Measurements from ENCODE around the gene PRELID1.

DNA sequence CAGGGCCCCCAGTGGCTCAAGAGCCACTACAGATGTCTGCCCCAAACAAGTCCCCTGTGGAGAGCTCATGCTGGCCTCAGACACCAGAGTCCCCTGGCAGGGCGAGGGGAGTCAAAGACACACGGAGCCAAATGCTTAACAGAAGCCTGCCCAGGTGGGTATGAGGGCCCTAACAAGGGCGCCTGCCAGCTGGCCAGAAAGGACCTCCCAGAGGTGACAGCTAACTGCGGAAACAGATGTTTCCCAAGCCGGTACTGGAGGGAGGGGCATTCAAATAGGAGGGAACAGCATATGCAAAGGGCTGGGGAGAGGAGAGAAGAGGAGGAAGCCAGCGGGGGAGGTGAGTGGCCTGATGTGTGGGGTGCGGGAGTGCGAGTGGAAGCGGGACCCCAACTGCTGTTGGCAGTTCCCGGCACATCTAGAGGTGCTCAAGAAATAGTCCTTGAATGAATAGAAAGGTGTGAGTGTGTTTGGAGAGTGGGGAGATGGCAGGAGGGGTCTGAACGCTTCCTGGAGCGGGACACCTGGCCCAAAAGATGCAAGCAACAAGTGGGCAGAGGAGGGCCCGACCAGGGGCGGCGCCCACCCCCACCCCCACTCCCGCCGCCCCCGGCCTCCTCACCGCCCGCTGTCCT lies 7.3 kb downstream of the PRELID1 start:
- TF ChIP-seq CTBP1 (IDR thresholded peaks at IDR 0.05; ENCODE audit: borderline replicate concordance) (no peak), ZNF384 (IDR thresholded peaks at IDR 0.05) (no peak), TARDBP (IDR thresholded peaks at IDR 0.05) (no peak), FOXA1 (IDR thresholded peaks at IDR 0.05) (no peak), ELF4 (IDR thresholded peaks at IDR 0.05) (no peak), NFRKB (IDR thresholded peaks at IDR 0.05) (no peak), SP1 (IDR thresholded peaks at IDR 0.05) (no peak), ARNT (IDR thresholded peaks at IDR 0.05) (no peak), HDGF (IDR thresholded peaks at IDR 0.05; ENCODE audit: borderline replicate concordance) (no peak), SUZ12 (IDR thresholded peaks at IDR 0.05) (no peak), BHLHE40 (IDR thresholded peaks at IDR 0.05; ENCODE audit: borderline replicate concordance) (no peak), LEF1 (IDR thresholded peaks at IDR 0.05; ENCODE audit: borderline replicate concordance) (no peak)
- TF ChIP-seq, protein P1, sequence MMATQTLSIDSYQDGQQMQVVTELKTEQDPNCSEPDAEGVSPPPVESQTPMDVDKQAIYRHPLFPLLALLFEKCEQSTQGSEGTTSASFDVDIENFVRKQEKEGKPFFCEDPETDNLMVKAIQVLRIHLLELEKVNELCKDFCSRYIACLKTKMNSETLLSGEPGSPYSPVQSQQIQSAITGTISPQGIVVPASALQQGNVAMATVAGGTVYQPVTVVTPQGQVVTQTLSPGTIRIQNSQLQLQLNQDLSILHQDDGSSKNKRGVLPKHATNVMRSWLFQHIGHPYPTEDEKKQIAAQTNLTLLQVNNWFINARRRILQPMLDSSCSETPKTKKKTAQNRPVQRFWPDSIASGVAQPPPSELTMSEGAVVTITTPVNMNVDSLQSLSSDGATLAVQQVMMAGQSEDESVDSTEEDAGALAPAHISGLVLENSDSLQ (IDR thresholded peaks at IDR 0.05) = no peak
